ENCODE measurements around the gene VMAC. TPM values are rescaled to one million over a fixed set of nuclear protein-coding genes. Genes with fewer than 3 reads are reported as not detected.

Gene VMAC
- total RNA-seq, 2 experiments from 2014 or later = 5.1 to 7.0 TPM

DNA sequence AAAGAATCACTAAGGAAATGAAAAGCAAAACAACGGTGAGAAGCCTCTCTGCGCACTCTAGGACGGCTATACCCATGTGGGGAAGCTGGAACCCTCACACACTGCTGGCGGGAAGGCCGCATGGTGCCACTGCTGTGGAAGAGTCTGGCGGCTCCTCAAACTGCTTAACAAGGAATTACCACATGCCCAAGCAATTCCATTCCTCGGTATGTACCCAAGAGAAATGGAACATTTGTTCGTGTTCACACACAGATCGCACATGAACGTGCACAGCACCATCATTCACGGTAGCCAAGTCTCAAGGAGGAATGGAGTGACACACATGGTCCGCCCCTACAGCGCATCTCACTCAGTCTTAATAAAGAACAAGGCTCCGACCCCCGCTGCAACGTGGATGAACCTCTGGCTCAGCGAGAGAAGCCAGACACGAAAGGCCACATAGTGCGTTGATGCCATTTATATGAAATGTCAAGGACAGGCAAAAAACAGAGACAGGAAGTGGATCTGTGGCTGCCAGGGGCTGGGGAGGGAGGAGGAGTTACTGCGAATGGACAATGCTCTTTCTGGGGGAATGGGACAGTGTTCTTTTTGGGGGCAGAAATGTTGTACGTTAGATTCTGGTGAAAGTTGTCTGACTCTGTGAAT is 17.0 kb downstream of the VMAC start:
- H3K4me1 Mint-ChIP-seq = no peaks in the 10 kb centered on the region
- H3K9me3 Mint-ChIP-seq (ENCODE audit: low read depth) = no peaks in the 10 kb centered on the region
- DNase-seq (no peak), ATAC-seq (no peak)
- no peaks in the 10 kb centered on the region for H3K27me3 Mint-ChIP-seq
- CTCF ChIA-PET = no interaction called here
- H3K27ac Mint-ChIP-seq = no peak overlapping the region
- no peak overlapping the region for H3K4me3 Mint-ChIP-seq
- peaks cover 18% of the 10 kb centered on the region for H3K36me3 Mint-ChIP-seq

DNA sequence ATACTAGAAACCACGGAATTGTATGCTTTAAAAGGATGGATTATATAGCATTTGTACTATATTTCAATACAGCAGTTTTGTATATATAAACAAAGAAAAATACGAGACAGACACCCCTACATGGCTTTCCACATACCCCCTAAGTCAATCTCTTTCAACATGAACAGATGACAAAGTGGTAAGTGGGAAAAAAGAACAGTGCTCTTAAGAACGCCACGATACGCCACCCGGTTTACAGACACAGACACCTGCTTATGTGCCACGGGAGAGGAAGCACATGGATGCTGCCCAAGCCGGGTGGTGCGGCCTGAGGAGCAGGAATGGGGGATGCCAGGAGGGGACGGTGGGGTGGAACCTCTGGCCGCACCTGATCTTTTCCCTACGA is 17.5 kb downstream of the VMAC start:
- H3K4me3 Mint-ChIP-seq = no peak overlapping the region
- no peaks in the 10 kb centered on the region for H3K9me3 Mint-ChIP-seq (ENCODE audit: low read depth)
- H3K36me3 Mint-ChIP-seq = peaks cover 18% of the 10 kb centered on the region
- CTCF ChIA-PET = no interaction called here
- no peak overlapping the region for H3K27ac Mint-ChIP-seq
- no peak for ATAC-seq
- no peaks in the 10 kb centered on the region for H3K27me3 Mint-ChIP-seq
- H3K4me1 Mint-ChIP-seq = no peaks in the 10 kb centered on the region
- DNase-seq = no peak

DNA sequence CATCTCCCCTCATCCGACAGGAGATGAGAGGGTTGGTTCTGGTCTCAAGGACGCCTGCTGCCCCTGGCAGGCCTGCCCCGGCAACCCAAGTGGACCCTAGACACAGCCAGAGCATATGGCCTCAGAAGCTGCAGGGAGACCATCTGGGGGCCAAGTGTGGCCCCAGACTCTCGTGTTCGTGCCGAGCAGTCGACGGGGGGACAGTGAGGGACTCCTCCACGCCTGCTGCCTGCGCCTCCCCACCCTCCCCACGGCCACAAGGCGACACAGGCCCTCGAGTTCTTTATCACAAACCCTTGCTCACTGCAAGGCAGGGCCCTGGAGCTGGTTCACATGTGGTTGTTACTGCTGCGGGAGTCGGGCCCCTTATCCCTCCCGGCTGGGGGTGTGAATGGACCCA is 18.7 kb downstream of the VMAC start:
- Mint-ChIP-seq H3K4me1 (no peaks in the 10 kb centered on the region), H3K9me3 (ENCODE audit: low read depth) (no peaks in the 10 kb centered on the region), H3K27me3 (no peaks in the 10 kb centered on the region), H3K4me3 (no peak overlapping the region), H3K27ac (no peak overlapping the region), H3K36me3 (peaks cover 25% of the 10 kb centered on the region)
- DNase-seq (no peak), ATAC-seq (no peak)
- CTCF ChIA-PET = no interaction called here

DNA sequence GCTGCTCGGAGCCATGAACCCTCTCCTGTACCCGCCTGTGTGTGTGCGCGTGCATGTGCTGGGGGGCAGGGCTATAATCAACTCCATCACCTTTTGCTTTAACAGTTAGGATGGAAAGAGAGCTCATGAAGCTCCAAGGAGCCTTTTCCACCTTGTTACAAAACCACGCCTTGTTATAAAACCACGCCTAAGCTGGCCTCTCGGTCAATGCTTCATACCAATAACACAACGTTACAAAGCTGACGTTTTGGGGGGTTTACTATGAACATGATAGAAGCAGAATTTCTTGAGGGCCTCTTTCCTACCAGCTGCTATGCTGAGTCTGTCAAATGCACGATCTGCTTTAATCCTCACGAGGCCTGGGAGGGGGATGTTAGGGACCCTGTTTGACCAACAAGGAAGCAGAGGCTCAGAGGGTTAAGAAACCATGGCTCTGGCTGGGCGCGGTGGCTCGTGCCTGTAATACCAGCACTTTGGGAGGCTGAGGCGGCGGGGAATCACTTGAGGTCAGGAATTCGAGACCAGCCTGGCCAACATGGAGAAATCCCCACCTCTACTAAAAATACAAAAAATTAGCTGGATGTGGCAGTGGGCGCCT is 21.3 kb downstream of the VMAC start:
- ATAC-seq (no peak), DNase-seq (no peak)
- H3K4me3 Mint-ChIP-seq = no peak overlapping the region
- CTCF ChIA-PET = no interaction called here
- H3K9me3 Mint-ChIP-seq (ENCODE audit: low read depth) = no peaks in the 10 kb centered on the region
- no peaks in the 10 kb centered on the region for H3K27me3 Mint-ChIP-seq
- H3K27ac Mint-ChIP-seq = no peak overlapping the region
- no peaks in the 10 kb centered on the region for H3K4me1 Mint-ChIP-seq
- peaks cover 36% of the 10 kb centered on the region for H3K36me3 Mint-ChIP-seq

DNA sequence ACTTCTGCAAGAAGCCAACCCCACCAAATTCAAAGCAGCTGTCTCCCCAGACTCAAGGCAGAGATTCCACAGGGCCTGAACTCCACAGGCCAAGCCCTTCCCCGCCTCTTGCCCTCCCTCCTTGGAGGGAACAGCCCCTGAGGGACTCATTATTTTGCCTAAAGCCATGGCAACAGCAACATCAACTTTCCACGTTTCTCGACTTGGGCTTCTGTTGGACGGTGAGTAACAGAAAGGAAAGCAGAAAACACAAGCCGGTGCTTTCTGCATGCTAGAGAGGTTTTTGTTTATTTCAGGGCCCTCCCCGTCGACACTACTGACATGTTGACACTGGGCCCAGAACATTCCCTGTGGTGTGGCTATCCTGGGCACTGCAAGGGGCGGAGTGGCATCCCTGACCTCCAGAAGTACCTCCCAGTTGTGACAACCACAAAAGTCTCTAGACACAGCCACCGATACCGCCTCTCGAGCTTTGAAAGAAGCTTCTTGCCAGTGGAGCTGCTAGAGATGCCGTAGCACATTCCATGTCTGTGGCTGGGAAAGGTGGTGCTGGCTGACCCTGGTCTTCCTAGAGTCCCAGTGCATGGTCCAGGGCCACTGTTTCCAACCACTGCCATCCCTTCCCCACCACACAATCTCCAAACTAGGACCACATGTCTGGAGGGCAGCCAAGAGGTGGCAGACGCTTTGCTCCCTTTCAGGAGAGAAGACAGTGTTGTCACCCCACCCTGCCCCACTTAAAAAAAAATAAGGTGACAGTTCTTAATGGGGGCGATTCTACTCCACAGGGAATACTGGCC is 22.2 kb downstream of the VMAC start:
- CTCF ChIA-PET = no interaction called here
- no peak overlapping the region for H3K27ac Mint-ChIP-seq
- H3K36me3 Mint-ChIP-seq = peaks cover 36% of the 10 kb centered on the region
- ATAC-seq = no peak
- H3K27me3 Mint-ChIP-seq = no peaks in the 10 kb centered on the region
- no peaks in the 10 kb centered on the region for H3K9me3 Mint-ChIP-seq (ENCODE audit: low read depth)
- no peak for DNase-seq
- no peak overlapping the region for H3K4me3 Mint-ChIP-seq
- no peaks in the 10 kb centered on the region for H3K4me1 Mint-ChIP-seq

DNA sequence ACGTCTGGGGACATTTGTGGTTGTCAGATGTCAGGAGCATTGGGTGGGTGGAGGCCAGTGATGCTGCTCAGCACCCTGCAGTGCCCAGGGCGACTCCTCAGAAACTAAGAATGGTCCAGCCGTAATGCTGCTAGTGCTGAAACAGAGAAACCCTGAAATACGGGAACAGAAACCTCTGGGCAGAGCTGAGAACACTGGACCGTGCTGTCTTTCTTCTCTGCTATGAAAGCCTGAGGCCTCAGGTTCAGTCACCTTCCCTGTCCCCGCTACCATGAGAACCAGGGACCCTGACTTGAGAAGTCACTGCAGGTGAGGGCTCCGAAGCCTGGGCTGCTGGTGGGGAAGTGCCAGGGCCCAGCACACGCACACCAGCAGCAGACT is 22.8 kb downstream of the VMAC start:
- no peak for DNase-seq
- H3K9me3 Mint-ChIP-seq (ENCODE audit: low read depth) = no peaks in the 10 kb centered on the region
- ATAC-seq = no peak
- no peak overlapping the region for H3K27ac Mint-ChIP-seq
- CTCF ChIA-PET = no interaction called here
- no peak overlapping the region for H3K4me3 Mint-ChIP-seq
- H3K36me3 Mint-ChIP-seq = peaks cover 36% of the 10 kb centered on the region
- H3K4me1 Mint-ChIP-seq = no peaks in the 10 kb centered on the region
- H3K27me3 Mint-ChIP-seq = no peaks in the 10 kb centered on the region

DNA sequence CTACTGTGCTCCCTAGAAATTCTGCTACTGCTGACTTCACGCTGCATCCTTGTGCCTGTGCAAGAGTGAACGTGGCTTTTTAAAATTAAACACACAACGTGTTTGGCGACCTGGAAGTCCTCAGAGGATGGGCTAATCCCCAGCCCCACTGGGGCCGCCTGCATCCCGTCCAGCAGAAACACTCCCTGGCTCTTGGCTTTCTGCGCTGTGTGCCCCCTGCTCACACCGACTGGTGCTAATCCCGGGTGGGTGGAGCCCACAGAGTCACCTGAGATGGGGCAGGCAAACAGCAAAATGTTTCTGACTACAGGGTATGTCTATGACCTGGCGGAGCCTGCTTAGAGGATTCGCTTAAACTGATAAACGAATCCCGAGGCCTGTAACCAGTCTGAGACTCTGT is 24.5 kb downstream of the VMAC start:
- Mint-ChIP-seq H3K4me1 (no peaks in the 10 kb centered on the region), H3K27me3 (no peaks in the 10 kb centered on the region), H3K9me3 (ENCODE audit: low read depth) (no peaks in the 10 kb centered on the region), H3K36me3 (peaks cover 26% of the 10 kb centered on the region), H3K27ac (no peak overlapping the region), H3K4me3 (no peak overlapping the region)
- no peak for ATAC-seq
- DNase-seq = no peak
- CTCF ChIA-PET = interaction anchor here (2.1 kb wide), 1 partner anchor 125 kb away, joined by 4 read pairs; no protein-coding TSS in a partner anchor

DNA sequence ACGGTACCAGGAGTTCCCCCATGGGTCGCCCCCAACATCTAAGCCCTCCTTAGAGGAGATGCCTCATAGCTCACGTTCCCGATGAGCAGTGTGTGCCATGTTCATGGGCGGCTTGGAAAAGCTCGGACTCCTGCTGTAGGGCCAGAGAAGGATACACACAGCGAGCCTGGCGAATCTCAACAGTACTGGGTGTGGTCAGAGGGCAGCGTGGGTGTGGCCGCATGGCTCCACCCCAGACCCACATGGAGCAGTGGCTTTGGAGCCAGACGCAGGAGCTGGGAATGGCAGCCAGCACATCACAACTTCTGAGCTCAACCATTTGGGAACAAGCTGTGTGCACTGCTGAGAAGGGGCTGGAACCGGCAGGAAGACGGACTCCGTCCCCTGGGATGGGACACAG is 25.0 kb downstream of the VMAC start:
- CTCF ChIA-PET = interaction anchor here (2.1 kb wide), 1 partner anchor 126 kb away, joined by 4 read pairs; no protein-coding TSS in a partner anchor
- Mint-ChIP-seq H3K4me3 (no peak overlapping the region), H3K36me3 (peaks cover 25% of the 10 kb centered on the region)

DNA sequence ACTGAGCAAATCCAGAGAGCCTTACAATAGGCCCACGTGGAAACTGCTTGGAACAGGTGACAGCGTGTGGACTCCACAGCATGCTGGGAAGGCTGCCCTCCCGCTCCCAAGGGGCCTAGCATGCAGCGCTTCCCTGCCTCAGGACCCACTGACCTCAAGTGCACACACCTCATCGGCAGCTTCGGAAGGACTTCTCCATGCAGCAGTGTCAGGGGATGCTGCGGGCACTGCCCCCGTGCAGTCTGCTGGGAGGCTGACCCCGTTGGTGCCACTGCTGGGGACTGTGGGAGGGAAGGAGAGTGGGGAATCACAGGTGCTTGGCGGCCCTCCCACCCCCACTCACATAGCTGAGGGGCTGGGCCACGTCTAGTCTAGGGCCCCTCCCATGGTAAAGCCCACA is 26.6 kb downstream of the VMAC start:
- no peak for ATAC-seq
- DNase-seq = no peak
- no peaks in the 10 kb centered on the region for H3K9me3 Mint-ChIP-seq (ENCODE audit: low read depth)
- no peaks in the 10 kb centered on the region for H3K4me1 Mint-ChIP-seq
- CTCF ChIA-PET = interaction anchor here (1.0 to 2.1 kb wide), 2 partner anchors 37 to 127 kb away, joined by 4 read pairs; no protein-coding TSS in a partner anchor
- H3K36me3 Mint-ChIP-seq = peaks cover 23% of the 10 kb centered on the region
- H3K27ac Mint-ChIP-seq = no peak overlapping the region
- no peaks in the 10 kb centered on the region for H3K27me3 Mint-ChIP-seq
- H3K4me3 Mint-ChIP-seq = no peak overlapping the region

More for the DNA sequence above, 25.0 kb downstream of the VMAC start:
- H3K9me3 Mint-ChIP-seq (ENCODE audit: low read depth) = no peaks in the 10 kb centered on the region
- H3K4me1 Mint-ChIP-seq = no peaks in the 10 kb centered on the region
- no peak for DNase-seq
- H3K27ac Mint-ChIP-seq = no peak overlapping the region
- no peak for ATAC-seq
- no peaks in the 10 kb centered on the region for H3K27me3 Mint-ChIP-seq

DNA sequence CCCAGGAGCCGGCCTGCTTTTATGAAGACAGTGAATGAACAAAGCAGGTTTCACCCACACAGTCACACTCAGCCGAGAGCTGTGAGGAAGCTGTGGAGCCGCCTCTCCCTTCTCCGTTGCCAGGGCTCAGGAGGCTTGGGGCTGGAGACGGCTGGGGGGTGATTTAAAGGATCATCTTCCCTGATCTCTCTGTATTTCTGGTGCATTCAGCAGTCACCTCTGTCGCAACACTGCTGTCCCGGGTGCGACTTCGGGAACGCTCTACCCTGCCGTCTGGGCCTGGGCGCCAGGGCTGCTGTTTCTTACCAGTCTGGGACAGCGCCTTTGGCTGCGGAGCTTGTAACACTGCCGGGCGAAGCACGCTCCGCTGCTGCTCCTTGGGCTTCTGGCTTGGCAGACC is 27.5 kb downstream of the VMAC start:
- no peaks in the 10 kb centered on the region for H3K4me1 Mint-ChIP-seq
- H3K27me3 Mint-ChIP-seq = no peaks in the 10 kb centered on the region
- no peak for DNase-seq
- no peak overlapping the region for H3K27ac Mint-ChIP-seq
- H3K36me3 Mint-ChIP-seq = peaks cover 24% of the 10 kb centered on the region
- no peak overlapping the region for H3K4me3 Mint-ChIP-seq
- CTCF ChIA-PET = no interaction called here
- ATAC-seq = no peak
- no peaks in the 10 kb centered on the region for H3K9me3 Mint-ChIP-seq (ENCODE audit: low read depth)

DNA sequence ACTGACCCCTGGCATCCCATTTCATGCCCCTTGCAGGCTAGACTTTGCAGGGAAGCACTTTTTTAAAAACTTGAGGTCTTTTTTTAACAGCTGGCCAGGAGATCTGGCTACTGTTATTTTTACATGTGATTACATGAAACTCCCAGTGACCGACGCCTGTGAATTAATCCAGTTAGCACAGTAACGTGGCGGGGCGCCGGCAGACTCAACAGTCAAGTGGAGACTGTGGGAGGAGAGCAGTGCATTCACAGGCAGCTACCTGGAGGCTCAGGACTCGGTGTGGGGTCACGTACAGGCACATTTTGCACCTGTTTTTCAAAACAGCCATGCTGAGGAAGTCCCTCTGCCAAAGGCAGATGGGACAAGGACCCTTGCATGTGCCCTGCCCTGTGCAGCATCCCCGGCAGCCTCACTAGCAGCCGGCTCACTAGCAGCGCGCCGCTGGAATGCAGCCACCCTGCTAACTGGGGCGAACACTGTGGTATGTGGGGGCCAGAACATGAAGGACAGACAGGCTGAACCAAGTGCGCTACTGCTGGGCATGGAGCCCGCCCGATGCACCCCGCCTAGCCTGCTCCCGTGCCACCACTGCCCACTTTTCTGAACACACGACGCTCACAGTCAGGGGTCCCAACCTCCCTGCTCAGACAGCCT is 28.1 kb downstream of the VMAC start:
- Mint-ChIP-seq H3K27ac (no peak overlapping the region), H3K36me3 (peaks cover 25% of the 10 kb centered on the region)

DNA sequence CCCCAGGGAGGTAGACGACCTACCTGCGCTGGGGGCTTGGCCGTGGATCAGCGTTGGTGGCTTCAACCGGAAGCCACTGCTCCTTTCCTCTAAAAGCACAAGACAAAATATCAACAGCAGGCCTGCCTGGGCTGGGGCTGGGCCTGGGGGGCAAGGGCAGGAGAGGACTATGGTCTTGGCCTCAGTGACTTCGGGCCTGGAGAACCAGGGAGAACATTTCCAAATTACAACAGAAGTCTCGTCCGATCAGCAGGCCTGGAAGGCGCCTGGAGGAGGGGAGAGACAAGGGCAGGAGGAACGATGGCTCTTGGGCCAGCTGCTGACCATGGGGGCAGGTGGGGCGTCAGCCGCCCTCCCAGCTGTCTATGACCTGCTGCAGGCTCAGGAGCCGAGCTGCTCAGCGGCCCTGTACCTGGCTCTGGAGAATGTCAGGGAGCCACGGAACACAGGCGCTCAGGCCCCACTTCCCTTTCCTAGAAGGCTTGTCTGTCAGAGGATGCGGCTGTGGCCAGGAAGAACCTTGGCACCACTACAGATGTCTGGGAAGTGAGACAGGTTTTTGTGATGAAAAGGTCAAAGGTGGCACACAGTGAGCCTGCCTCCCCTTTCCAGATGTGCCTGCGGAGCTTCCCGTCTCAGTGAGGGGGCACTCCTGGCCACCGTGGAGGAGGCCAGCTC is 28.9 kb downstream of the VMAC start:
- no peak overlapping the region for H3K27ac Mint-ChIP-seq
- H3K9me3 Mint-ChIP-seq (ENCODE audit: low read depth) = no peaks in the 10 kb centered on the region
- H3K27me3 Mint-ChIP-seq = no peaks in the 10 kb centered on the region
- DNase-seq (no peak), ATAC-seq (no peak)
- peaks cover 17% of the 10 kb centered on the region for H3K36me3 Mint-ChIP-seq
- CTCF ChIA-PET = no interaction called here
- H3K4me1 Mint-ChIP-seq = no peaks in the 10 kb centered on the region
- H3K4me3 Mint-ChIP-seq = no peak overlapping the region

More for the DNA sequence above, 28.1 kb downstream of the VMAC start:
- ATAC-seq (no peak), DNase-seq (no peak)
- CTCF ChIA-PET = no interaction called here
- Mint-ChIP-seq H3K9me3 (ENCODE audit: low read depth) (no peaks in the 10 kb centered on the region), H3K4me3 (no peak overlapping the region), H3K4me1 (no peaks in the 10 kb centered on the region), H3K27me3 (no peaks in the 10 kb centered on the region)

DNA sequence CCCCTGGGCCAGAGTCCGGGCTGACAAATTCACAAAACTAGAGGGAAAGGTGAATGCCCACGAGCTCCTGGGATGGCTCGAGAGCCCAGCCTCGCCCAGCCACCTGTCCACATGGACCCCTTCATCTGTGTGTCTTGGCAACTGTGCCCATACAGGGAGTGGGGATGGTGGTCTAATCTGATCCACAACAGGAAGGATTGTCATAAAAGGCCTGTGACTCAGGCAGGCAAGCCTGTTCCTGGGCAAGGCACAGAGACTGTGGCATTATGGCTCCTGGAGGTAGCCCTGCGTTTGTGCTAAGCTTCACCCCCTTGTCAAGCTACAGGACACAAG is 29.4 kb downstream of the VMAC start:
- no peak for DNase-seq
- Mint-ChIP-seq H3K27ac (no peak overlapping the region), H3K4me1 (no peaks in the 10 kb centered on the region), H3K4me3 (no peak overlapping the region), H3K27me3 (no peaks in the 10 kb centered on the region), H3K36me3 (peaks cover 15% of the 10 kb centered on the region), H3K9me3 (ENCODE audit: low read depth) (no peaks in the 10 kb centered on the region)
- ATAC-seq = no peak
- CTCF ChIA-PET = no interaction called here

All from activated CD8-positive, alpha-beta memory T cell treated with anti-CD3 and anti-CD28 coated beads, Interleukin-2, amount 10 ng/mL, durations not matched to agents 7 days and 5 days (primary cell).